Bronchial epithelial cell (primary cell): ENCODE measurements around the gene NTM. TPM values are rescaled to one million over a fixed set of nuclear protein-coding genes. Genes with fewer than 3 reads are reported as not detected.

Experiments used
- DNase-seq: peaks from one replicate; pipeline ENCODE4 v3.0.0-alpha.2; 2010; ENCODE audit warnings: low read depth
- FAIRE-seq: peaks from 2 replicates; lab custom pipeline; 2011; peaks lifted over from hg19 to GRCh38; lab: Jason Lieb, UNC
- H3K27me3 ChIP-seq: 2 replicates; pipeline ENCODE4 v1.5.1; 2011; ENCODE audit warnings: low read length; ENCODE audit not compliant: control insufficient read depth, insufficient read depth
- H3K36me3 ChIP-seq: 2 replicates; pipeline ENCODE4 v1.5.1; 2011; ENCODE audit warnings: low read length; ENCODE audit not compliant: control insufficient read depth, insufficient read depth
- H3K4me3 ChIP-seq: 2 replicates; pipeline ENCODE4 v1.5.1; 2011; ENCODE audit warnings: mild to moderate bottlenecking, low read depth, low read length, control low read depth
- total RNA-seq: library from RNA; depleted of rRNA; stranded (reverse); fragments of >200 nt; gene quantifications from 2 replicates; pipeline ENCODE4 v1.2.1, GENCODE V29; 2014
- TF ChIP-seq, protein P1 (sequence below): IDR thresholded peaks from 2 replicates; pipeline ENCODE4 v1.5.1; 2011; ENCODE audit warnings: mild to moderate bottlenecking, moderate library complexity, low read length, control low read depth, inconsistent platforms; ENCODE audit not compliant: insufficient read depth, severe bottlenecking

NTM gene
- total RNA-seq, 1 donor from 2014 or later = 4.2 TPM

DNA sequence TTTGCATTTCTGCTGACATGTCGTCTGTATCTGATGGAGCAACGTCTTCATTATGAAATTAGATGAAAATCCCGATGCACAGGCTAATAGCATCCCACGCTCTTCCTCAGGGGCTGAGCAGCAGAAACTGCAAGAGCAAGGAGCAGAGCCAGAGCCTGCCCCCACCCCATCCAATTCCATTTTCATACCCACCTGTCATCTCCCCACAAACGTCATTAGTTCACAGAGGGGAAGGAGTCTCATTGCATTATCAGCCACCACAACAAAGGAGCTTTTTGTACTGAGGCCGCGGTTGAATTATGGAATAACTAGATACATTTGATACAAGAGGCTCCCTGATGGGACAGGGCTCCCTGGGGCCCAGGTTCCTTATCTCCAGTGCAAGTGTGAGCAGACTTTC is 515.0 kb downstream of the NTM start:
- H3K27me3 ChIP-seq = no peaks in the 10 kb centered on the region
- no peak overlapping the region for H3K4me3 ChIP-seq
- FAIRE-seq = no peak
- DNase-seq = no peak
- TF ChIP-seq, protein P1, sequence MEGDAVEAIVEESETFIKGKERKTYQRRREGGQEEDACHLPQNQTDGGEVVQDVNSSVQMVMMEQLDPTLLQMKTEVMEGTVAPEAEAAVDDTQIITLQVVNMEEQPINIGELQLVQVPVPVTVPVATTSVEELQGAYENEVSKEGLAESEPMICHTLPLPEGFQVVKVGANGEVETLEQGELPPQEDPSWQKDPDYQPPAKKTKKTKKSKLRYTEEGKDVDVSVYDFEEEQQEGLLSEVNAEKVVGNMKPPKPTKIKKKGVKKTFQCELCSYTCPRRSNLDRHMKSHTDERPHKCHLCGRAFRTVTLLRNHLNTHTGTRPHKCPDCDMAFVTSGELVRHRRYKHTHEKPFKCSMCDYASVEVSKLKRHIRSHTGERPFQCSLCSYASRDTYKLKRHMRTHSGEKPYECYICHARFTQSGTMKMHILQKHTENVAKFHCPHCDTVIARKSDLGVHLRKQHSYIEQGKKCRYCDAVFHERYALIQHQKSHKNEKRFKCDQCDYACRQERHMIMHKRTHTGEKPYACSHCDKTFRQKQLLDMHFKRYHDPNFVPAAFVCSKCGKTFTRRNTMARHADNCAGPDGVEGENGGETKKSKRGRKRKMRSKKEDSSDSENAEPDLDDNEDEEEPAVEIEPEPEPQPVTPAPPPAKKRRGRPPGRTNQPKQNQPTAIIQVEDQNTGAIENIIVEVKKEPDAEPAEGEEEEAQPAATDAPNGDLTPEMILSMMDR = no peak
- no peaks in the 10 kb centered on the region for H3K36me3 ChIP-seq

DNA sequence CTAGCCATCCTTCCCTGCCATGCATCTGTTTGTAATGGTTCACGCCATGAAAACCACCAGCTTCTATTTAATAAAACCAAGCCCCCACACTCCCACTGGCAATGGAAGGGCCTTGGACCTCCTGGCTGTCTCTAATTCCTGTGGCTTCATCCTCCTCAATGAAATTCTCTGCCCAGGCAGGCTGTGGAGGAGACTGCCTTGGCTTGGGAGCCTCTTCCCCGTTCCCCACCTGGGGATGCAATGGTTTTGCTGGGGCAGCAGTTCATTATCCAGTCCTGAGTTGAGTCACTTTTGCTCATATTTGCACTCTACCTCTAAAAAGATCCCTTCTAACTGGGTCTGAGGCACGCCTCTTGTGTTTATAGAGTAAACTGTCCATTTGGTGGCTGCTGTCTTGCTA is 515.8 kb downstream of the NTM start:
- no peaks in the 10 kb centered on the region for H3K36me3 ChIP-seq
- no peaks in the 10 kb centered on the region for H3K27me3 ChIP-seq
- FAIRE-seq = no peak
- TF ChIP-seq, protein P1 = no peak
- DNase-seq = peak; percentile 42
- H3K4me3 ChIP-seq = no peak overlapping the region

- TF ChIP-seq, protein P1 = no peak
- Histone ChIP-seq H3K36me3 (no peaks in the 10 kb centered on the region), H3K27me3 (no peaks in the 10 kb centered on the region), H3K4me3 (no peak overlapping the region)
- DNase-seq (peak; percentile 86), FAIRE-seq (no peak)
These were observed 517.9 kb downstream of the NTM start for GRCh38 chr11:131888230-131888855.

- Histone ChIP-seq H3K4me3 (no peak overlapping the region), H3K27me3 (no peaks in the 10 kb centered on the region), H3K36me3 (no peaks in the 10 kb centered on the region)
- TF ChIP-seq, protein P1 = no peak
- DNase-seq (no peak), FAIRE-seq (no peak)
These were observed 518.7 kb downstream of the NTM start for GRCh38 chr11:131889146-131889577.

DNA sequence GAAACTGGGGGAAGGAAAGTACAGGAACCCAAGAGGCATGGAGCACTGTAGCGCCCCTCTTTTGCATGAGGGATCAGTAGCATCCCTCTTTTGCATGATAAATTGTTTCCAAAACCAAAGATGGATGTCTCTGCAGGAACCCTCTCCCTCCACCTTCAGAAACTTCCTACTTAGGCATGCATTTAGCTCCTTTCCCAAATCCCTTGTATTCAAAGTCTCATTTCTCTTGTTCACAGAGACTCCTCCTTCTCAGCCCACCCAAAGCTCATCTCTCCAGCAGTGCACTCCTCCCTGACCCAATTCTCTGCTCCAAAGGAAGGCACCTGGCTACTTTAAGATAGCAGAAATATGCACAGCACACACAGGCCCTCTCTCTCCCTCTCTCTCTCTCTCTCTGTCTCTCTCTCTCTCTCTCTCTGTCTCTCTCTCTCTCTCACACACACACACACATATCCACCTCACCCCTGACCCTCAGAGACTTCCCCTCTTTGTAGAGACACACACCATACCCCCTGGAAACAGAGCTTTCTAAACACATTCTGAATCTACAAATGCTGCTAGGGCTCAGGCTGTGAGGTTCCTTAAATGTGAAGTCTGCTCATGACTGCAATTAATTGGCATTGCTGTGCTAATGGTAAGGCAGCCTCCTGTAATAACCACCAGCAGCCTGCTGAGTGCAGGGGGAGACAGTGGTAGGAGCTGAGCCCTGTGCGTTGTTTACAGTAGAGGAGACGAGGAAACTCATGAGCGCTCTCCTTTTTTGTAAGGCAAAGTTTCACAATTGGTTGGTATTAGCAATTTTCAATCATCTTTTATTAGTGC is 519.6 kb downstream of the NTM start:
- no peak overlapping the region for H3K4me3 ChIP-seq
- FAIRE-seq = no peak

More for the DNA sequence above, 519.6 kb downstream of the NTM start:
- no peak for DNase-seq
- no peaks in the 10 kb centered on the region for H3K27me3 ChIP-seq
- H3K36me3 ChIP-seq = no peaks in the 10 kb centered on the region
- TF ChIP-seq, protein P1 = no peak
